Right atrium auricular region (tissue), 2 donors: ENCODE measurements around the gene TSPAN5. TPM values are rescaled to one million over a fixed set of nuclear protein-coding genes. Genes with fewer than 3 reads are reported as not detected.

Experiments
- DNase-seq: peaks from one replicate; pipeline ENCODE4 v3.0.0-alpha.2; 2019; ENCODE audit warnings: low spot score
- H3K27ac ChIP-seq, 2 donors: fragments of 200-600 bp; sonication (generic); 1 replicate in 1 of 2; 2 replicates in 1 of 2; pipeline ENCODE4 v1.5.1; 2016 to 2019
- H3K27me3 ChIP-seq, 2 donors: fragments of 200-600 bp; sonication (generic); one replicate each; pipeline versions ENCODE4 v1.5.1 to v1.6.0; 2017 to 2019
- H3K36me3 ChIP-seq: fragments of 200-600 bp; sonication (generic); one replicate; pipeline ENCODE4 v1.5.1; 2016
- H3K4me1 ChIP-seq, 2 donors: fragments of 200-600 bp; sonication (generic); one replicate each; pipeline versions ENCODE4 v1.5.1 to v1.6.0; 2017 to 2019
- H3K4me3 ChIP-seq, 2 donors: fragments of 200-600 bp; sonication (generic); 1 replicate in 1 of 2; 2 replicates in 1 of 2; pipeline ENCODE4 v1.5.1; 2017 to 2019; ENCODE audit warnings: mild to moderate bottlenecking in 1 of 2, moderate library complexity in 1 of 2
- H3K9me3 ChIP-seq, 2 donors: fragments of 200-600 bp; sonication (generic); one replicate each; pipeline ENCODE4 v1.5.1; 2019
- total RNA-seq, 2 donors: library from RNA; depleted of rRNA; stranded (reverse); fragments of >200 nt; gene quantifications; one replicate each; pipeline ENCODE4 v1.1.0, GENCODE V29; 2016
- TF ChIP-seq, protein P1 (sequence below), 2 donors: fragments of 200-600 bp; sonication (generic); IDR thresholded peaks; one replicate each; pipeline ENCODE4 v1.5.1; 2019; ENCODE audit warnings: antibody characterized with exemption in 2 of 2

Gene TSPAN5
- total RNA-seq, 2 donors from 2014 or later, result 1.8 to 5.7 TPM

DNA sequence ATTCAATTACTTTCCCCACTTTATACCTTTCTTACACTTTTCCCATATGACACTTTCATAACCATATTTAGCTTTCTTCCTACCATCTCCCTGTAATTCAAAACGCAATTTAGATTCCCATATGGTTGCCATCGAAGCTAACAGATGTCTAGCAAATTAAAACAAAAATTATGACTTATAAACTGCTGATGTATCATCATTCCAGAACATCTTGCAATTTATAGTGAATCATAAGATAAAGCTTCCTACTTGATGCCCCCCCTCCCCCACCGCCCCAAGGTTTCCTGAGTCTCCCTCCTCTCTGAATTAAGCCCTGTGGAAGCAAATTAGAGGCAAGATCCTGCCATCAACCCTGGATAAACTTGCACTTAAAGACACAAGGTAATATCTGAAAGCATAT lies 5.4 kb downstream of the TSPAN5 start:
- Histone ChIP-seq H3K36me3 (no peaks in the 10 kb centered on the region), H3K9me3 (no peaks in the 10 kb centered on the region)
- TF ChIP-seq, protein P1, sequence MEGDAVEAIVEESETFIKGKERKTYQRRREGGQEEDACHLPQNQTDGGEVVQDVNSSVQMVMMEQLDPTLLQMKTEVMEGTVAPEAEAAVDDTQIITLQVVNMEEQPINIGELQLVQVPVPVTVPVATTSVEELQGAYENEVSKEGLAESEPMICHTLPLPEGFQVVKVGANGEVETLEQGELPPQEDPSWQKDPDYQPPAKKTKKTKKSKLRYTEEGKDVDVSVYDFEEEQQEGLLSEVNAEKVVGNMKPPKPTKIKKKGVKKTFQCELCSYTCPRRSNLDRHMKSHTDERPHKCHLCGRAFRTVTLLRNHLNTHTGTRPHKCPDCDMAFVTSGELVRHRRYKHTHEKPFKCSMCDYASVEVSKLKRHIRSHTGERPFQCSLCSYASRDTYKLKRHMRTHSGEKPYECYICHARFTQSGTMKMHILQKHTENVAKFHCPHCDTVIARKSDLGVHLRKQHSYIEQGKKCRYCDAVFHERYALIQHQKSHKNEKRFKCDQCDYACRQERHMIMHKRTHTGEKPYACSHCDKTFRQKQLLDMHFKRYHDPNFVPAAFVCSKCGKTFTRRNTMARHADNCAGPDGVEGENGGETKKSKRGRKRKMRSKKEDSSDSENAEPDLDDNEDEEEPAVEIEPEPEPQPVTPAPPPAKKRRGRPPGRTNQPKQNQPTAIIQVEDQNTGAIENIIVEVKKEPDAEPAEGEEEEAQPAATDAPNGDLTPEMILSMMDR (IDR thresholded peaks at IDR 0.05), result no peak

DNA sequence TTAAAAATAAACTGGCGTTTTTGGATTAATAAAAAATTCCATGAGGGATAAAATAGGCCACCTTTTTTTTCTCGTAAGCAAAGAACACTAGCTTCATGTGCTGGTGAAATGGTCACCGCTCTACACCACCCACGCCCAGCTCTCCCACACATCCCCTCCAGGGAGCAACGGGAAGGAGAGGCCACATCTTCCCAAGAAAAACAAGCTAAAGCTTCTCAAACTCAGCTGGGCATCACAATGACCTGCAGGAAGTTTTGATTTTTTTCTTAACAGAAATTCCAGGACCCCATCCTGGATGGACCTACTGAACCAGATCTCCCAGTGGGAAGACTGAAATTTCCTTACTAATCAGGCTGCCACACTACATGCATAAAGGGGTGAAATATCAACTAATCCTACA lies 9.8 kb downstream of the TSPAN5 start:
- no peaks in the 10 kb centered on the region for H3K27me3 ChIP-seq
- no peaks in the 10 kb centered on the region for H3K36me3 ChIP-seq
- DNase-seq, result no peak
- TF ChIP-seq, protein P1 (IDR thresholded peaks at IDR 0.05), result no peak
- peaks cover 0 to 4% of the 10 kb centered on the region in 2 donors for H3K4me1 ChIP-seq
- no peaks in the 10 kb centered on the region for H3K9me3 ChIP-seq
- H3K27ac ChIP-seq, result no peak overlapping the region
- no peak overlapping the region for H3K4me3 ChIP-seq

More for the DNA sequence above, 5.4 kb downstream of the TSPAN5 start:
- H3K27ac ChIP-seq, result no peak overlapping the region
- no peaks in the 10 kb centered on the region for H3K27me3 ChIP-seq
- no peak overlapping the region for H3K4me3 ChIP-seq
- H3K4me1 ChIP-seq, result peaks cover 0 to 20% of the 10 kb centered on the region in 2 donors
- no peak for DNase-seq

DNA sequence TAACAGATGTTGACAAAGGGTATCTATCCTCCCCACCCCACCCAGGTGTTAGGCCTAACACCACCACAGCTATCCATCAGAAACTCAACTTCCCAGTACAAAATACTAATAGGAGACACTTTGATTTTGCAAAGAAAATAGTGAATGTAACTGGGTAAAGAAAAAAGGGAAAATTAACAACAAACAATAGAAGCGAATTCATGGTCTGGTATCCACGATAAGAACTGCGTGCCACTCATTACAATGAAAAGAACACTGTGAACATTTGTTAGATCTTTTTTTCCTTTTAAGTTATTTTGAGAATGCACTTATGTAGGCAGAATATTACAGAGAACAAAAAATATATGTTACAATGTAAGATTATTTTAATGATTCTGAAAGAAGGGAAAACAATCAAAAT lies 12.0 kb downstream of the TSPAN5 start:
- peaks cover 0 to 4% of the 10 kb centered on the region in 2 donors for H3K4me1 ChIP-seq
- H3K27ac ChIP-seq, result no peak overlapping the region
- H3K4me3 ChIP-seq, result no peak overlapping the region
- DNase-seq, result no peak
- no peaks in the 10 kb centered on the region for H3K27me3 ChIP-seq
- TF ChIP-seq, protein P1 (IDR thresholded peaks at IDR 0.05), result no peak
- H3K36me3 ChIP-seq, result no peaks in the 10 kb centered on the region
- no peaks in the 10 kb centered on the region for H3K9me3 ChIP-seq

DNA sequence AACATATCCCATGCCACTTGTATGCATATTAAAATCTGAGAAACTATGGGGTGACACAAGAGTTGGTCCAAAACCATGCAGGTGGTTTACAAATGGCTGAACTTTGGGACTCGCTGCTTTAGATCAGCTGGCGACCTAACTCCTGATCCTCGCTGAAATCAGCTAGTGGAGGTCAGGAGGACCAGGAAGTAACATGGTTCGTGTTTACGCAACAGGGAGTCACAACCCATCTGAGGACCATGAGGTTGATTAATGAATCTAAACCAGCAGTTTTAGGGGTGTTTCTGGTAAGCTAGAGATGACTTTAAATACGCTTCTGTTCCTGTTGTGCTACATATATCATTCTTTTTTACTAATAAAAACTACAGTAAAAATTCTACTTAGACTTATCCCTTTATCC lies 12.9 kb downstream of the TSPAN5 start:
- Histone ChIP-seq H3K9me3 (no peaks in the 10 kb centered on the region), H3K4me1 (peaks cover 0 to 4% of the 10 kb centered on the region in 2 donors), H3K27ac (no peak overlapping the region), H3K4me3 (no peak overlapping the region), H3K27me3 (no peaks in the 10 kb centered on the region), H3K36me3 (no peaks in the 10 kb centered on the region)
- TF ChIP-seq, protein P1 (IDR thresholded peaks at IDR 0.05), result no peak
- DNase-seq, result no peak

DNA sequence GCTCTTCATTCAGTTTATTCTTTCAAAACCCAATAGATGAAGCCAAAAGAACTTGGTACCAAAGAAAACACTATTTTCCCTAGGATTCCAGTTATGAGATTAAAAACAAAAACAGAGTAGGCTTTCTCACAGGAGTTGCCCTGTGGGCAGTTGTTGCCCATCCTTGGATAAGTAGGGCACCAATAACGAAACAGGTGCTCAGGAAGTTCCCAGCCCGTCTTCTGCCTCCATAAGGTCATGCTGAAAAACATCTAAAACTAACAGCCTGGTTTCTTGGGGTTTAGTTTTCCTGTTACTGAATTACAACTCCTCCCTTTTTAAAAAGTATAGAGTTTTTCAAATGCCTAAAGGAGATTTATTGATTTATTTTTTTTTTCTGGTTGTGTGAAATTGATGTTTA lies 14.7 kb downstream of the TSPAN5 start:
- Histone ChIP-seq H3K27ac (no peak overlapping the region), H3K27me3 (no peaks in the 10 kb centered on the region), H3K4me3 (no peak overlapping the region), H3K9me3 (no peaks in the 10 kb centered on the region), H3K36me3 (no peaks in the 10 kb centered on the region), H3K4me1 (peaks cover 0 to 3% of the 10 kb centered on the region in 2 donors)
- TF ChIP-seq, protein P1 (IDR thresholded peaks at IDR 0.05), result no peak
- DNase-seq, result no peak

DNA sequence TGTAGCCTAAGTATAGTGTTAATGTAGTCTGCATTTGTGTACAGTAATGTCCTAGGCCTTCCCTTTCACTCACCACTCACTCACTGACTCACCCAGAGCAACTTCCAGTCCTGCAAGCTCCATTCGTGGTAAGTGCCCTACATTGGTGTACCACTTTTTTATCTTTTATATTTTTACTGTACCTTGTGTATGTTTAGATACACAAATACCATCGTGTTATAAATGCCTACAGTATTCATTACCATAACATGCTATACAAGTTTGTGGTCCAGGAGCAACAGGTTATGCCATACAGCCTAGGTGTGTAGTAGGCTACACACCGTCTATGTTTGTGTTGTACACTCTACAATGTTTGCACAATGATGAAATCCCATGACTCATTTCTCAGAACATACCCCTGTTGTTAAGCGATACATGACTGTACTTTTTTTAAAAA lies 15.4 kb downstream of the TSPAN5 start:
- H3K36me3 ChIP-seq, result no peaks in the 10 kb centered on the region
- TF ChIP-seq, protein P1 (IDR thresholded peaks at IDR 0.05), result no peak

More for the DNA sequence above, 15.4 kb downstream of the TSPAN5 start:
- no peak for DNase-seq
- H3K9me3 ChIP-seq, result no peaks in the 10 kb centered on the region
- H3K4me3 ChIP-seq, result no peak overlapping the region
- H3K27me3 ChIP-seq, result no peaks in the 10 kb centered on the region
- H3K4me1 ChIP-seq, result no peaks in the 10 kb centered on the region
- H3K27ac ChIP-seq, result no peak overlapping the region
